ENCODE data around the gene MACF1.

DNA sequence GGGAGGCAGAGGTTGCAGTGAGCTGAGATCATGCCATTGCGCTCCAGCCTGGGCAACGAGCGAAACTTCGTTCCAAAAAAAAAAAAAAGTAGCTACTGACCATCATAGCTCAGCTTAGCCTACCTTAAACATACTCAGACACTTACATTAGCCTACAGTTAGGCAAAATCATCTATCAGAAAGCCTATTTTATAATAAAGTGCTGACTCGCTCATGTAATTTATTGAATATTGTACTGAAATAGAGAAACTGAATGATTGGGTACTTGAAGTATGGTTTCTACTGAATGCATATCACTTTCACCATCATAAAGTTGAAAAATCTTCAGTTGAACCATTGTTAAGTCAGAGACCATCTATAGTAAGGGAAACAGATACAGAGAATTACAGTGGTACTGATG, 193.0 kb downstream of the MACF1 start:
- TF ChIP-seq POLR2A (IDR thresholded peaks at IDR 0.05; ENCODE audit: low read depth, low read length): no peak
- TF ChIP-seq POLR2AphosphoS5 (IDR thresholded peaks at IDR 0.05; ENCODE audit: low read depth, low read length): no peak
- no peak for TF ChIP-seq TAF1 (IDR thresholded peaks at IDR 0.05; ENCODE audit: borderline replicate concordance, low read depth, low read length)
